Cerebellar cortex (tissue), 1 donor: ENCODE data around the gene ZNG1B.
"Not testable (repeated sequence)": the region's sequence is repeated elsewhere in the genome, so short reads cannot be mapped to it uniquely, and the experiment has no call there.

ENCODE experiments used
- DNase-seq: peaks from one replicate; pipeline ENCODE4 v3.0.0-alpha.2; 2015; ENCODE audit warnings: low spot score

Gene ZNG1B

GRCh38 chr2:113503094-113504042, 65.9 kb downstream of the ZNG1B start:
- not testable (repeated sequence) for DNase-seq

- not testable (repeated sequence) for DNase-seq
Observed at GRCh38 chr2:113504081-113504480, 66.6 kb downstream of the ZNG1B start.

GRCh38 chr2:113507394-113508140, 70.1 kb downstream of the ZNG1B start:
- not testable (repeated sequence) for DNase-seq

GRCh38 chr2:113508187-113508586, 70.7 kb downstream of the ZNG1B start:
- not testable (repeated sequence) for DNase-seq

- DNase-seq: not testable (repeated sequence)
Observed at GRCh38 chr2:113510913-113511312, 73.4 kb downstream of the ZNG1B start.

- DNase-seq: not testable (repeated sequence)
Observed at GRCh38 chr2:113511859-113512258, 74.4 kb downstream of the ZNG1B start.

- DNase-seq: not testable (repeated sequence)
Observed at GRCh38 chr2:113515457-113515856, 78.0 kb downstream of the ZNG1B start.

- DNase-seq: not testable (repeated sequence)
Observed at GRCh38 chr2:113515995-113516394, 78.5 kb downstream of the ZNG1B start.

- DNase-seq: not testable (repeated sequence)
Observed at GRCh38 chr2:113517025-113517424, 79.5 kb downstream of the ZNG1B start.

GRCh38 chr2:113520837-113521236, 83.3 kb downstream of the ZNG1B start:
- not testable (repeated sequence) for DNase-seq

GRCh38 chr2:113521492-113521891, 84.0 kb downstream of the ZNG1B start:
- DNase-seq: not testable (repeated sequence)

GRCh38 chr2:113524986-113525385, 87.5 kb downstream of the ZNG1B start:
- DNase-seq: not testable (repeated sequence)

GRCh38 chr2:113527350-113528045, 90.0 kb downstream of the ZNG1B start:
- DNase-seq: not testable (repeated sequence)

GRCh38 chr2:113528126-113528525, 90.6 kb downstream of the ZNG1B start:
- not testable (repeated sequence) for DNase-seq

GRCh38 chr2:113528904-113529303, 91.4 kb downstream of the ZNG1B start:
- not testable (repeated sequence) for DNase-seq

GRCh38 chr2:113532991-113533390, 95.5 kb downstream of the ZNG1B start:
- not testable (repeated sequence) for DNase-seq

- DNase-seq: not testable (repeated sequence)
Observed at GRCh38 chr2:113536573-113536972, 99.1 kb downstream of the ZNG1B start.

- DNase-seq: not testable (repeated sequence)
Observed at GRCh38 chr2:113540834-113541203, 103.3 kb downstream of the ZNG1B start.

- not testable (repeated sequence) for DNase-seq
Observed at GRCh38 chr2:113541204-113541975, 103.9 kb downstream of the ZNG1B start.

GRCh38 chr2:113541976-113542485, 104.5 kb downstream of the ZNG1B start:
- not testable (repeated sequence) for DNase-seq

- not testable (repeated sequence) for DNase-seq
Observed at GRCh38 chr2:113542529-113542928, 105.0 kb downstream of the ZNG1B start.
